Stimulated activated CD8-positive, alpha-beta memory T cell treated with anti-CD3 and anti-CD28 coated beads, Interleukin-2, amount 100 ng/mL, for 48 hours (primary cell): ENCODE measurements around the gene LRRC55.

Source experiments
- DNase-seq, 2 donors: peaks; one replicate each; pipeline ENCODE4 v3.0.0-alpha.2; 2020; ENCODE audit warnings: low read depth in 2 of 2

Gene LRRC55

GRCh38 chr11:57202281-57202680 is 20.5 kb downstream of the LRRC55 start:
- DNase-seq, result no peak

DNA sequence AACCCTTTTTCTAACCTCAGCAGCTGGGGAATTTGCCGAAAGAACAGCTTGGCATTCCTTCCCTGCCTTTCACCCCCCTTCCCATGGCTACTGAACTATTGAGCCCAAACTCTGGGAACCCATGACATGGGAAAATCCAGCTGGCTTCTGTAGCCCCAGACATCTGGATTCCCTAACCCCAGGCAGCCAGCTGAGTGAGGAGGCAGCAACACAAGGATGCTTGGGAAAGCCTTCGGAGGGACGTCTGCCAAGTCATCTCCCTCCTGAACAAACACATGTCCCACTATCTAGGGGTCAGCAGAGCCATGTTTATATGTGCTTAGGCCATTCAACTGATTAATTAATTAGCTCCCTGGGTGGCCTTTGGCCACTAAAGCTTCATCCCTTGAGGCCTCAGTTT is 21.6 kb downstream of the LRRC55 start:
- no peak for DNase-seq

DNA sequence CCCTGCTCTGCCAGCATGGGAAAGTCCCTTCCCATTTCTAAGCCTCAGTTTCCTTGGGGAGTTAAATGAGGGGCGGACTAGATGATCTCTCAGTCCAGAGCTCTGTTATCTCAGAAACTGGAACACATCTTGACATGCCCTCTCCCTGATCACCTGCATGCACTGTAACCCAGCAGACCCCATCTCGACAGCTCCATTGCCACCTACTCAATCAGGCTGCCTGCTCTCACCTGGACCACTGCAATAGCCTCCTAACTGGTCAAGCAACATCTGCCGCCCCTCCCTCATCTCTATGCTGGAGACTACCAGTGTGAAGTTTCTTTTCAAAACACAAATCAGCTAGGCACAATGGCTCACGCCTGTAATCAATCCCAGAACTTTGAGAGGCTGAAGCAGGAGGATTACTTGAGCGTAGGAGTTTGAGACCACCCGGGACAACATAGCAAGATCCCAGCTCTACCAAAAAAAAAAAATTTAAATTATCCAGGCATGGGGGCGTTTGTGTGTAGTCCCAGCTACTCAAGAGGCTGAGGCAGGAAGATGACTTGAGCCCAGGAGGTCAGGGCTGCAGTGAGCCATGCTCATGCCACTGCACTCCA is 22.2 kb downstream of the LRRC55 start:
- DNase-seq, result no peak

GRCh38 chr11:57205041-57205641 is 23.4 kb downstream of the LRRC55 start:
- no peak for DNase-seq

- no peak for DNase-seq
Observed at GRCh38 chr11:57207168-57207567, 25.4 kb downstream of the LRRC55 start.

GRCh38 chr11:57210781-57211180 is 29.0 kb downstream of the LRRC55 start:
- no peak for DNase-seq

- DNase-seq, result no peak
Observed at GRCh38 chr11:57213342-57214097, 31.8 kb downstream of the LRRC55 start.

- DNase-seq, result no peak
Observed at GRCh38 chr11:57214098-57214417, 32.3 kb downstream of the LRRC55 start.

DNA sequence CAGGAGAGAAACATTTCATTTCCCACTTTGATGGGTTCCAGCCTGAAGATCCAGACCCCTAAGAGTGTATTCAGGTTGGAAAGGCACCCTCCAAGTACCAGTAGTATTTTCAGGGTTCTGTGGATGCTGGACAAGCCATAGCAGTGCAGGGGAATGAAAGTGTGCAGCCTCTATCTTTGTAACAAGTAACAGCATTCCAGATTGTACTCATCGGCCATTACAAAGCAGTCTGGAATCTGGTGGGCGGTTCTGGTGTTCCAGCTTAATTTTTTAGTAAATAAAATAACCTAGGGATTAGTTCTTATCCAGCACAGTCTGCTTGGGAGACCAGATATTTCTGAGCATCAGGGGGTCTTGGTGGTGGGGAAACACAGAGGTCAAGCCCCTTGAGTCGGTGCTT is 32.7 kb downstream of the LRRC55 start:
- no peak for DNase-seq

DNA sequence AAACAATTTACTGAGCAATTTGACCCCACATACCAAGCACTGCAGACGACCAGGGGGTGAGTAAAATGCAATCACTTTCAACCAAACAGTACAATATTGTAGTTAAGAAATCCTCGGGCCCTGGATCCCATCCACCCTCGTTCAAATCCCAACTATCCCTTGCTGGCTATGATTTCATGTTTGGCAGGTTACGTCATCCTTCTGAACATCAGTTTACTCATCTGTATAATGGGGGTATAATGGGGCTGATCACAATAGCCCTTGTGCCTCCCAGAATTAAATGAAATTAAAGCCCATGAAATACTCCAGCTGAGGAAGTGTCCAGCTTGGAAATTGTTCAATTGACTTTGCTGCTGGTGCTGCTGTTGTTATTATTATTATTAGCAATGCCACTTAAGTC is 34.7 kb downstream of the LRRC55 start:
- no peak for DNase-seq

GRCh38 chr11:57217053-57217452 is 35.3 kb downstream of the LRRC55 start:
- no peak for DNase-seq

- DNase-seq, result no peak
Observed at GRCh38 chr11:57219021-57219627, 37.4 kb downstream of the LRRC55 start.

DNA sequence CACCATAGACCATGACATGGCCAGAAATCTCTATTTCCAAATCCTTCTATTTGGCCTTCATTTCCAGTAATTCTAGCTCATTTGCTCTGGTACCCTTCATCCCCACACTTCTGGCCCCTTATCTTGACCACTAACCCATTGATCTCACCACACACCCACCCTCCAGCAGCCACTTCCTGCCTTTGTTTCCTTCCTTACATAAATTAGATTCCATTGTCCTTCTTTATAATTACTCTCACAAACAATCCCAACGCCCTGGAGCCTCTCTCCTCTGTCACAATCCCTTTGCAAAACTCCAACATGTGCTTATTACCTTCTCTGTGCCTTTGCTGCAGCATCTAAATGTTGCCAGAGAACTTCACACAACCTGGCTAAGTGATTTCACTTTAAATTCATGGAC is 40.5 kb downstream of the LRRC55 start:
- no peak for DNase-seq

DNA sequence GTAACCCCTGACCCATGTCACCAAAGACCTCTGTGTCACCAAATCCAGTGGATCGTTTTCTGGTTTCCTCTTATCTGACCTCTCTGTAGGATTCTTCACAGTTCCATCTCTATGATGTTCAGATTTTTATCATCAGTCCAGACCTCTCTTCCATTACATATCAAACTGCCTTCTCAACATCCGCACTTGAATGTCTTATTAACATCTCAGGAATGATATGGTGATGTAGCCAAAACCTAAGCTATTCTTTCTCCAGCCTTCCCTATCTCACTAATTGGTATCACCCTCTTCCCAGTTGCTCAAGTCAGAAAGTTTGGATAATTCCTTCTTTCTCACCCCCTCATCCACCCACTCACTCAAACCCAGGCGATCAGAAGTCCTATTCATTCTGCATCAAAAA is 41.8 kb downstream of the LRRC55 start:
- DNase-seq, result no peak

DNA sequence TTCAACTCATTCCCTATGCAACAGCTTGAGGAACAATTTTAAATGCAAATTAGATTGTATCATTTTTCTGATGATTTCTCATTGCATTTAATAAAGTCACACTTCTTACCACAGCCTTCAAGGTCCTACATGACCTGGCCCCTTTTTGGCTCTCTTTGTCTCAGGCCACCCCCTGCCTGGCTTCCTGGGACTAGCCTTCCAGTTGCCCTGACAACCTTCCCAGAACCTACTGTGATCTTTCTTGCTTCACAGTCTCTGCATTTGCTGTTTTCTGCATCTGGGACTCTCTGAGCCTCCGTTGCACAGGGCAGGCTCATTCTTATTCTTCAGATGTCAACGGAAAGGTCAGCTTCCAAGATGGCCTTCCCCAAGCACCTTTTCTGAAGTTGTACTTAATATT is 42.4 kb downstream of the LRRC55 start:
- DNase-seq, result no peak

DNA sequence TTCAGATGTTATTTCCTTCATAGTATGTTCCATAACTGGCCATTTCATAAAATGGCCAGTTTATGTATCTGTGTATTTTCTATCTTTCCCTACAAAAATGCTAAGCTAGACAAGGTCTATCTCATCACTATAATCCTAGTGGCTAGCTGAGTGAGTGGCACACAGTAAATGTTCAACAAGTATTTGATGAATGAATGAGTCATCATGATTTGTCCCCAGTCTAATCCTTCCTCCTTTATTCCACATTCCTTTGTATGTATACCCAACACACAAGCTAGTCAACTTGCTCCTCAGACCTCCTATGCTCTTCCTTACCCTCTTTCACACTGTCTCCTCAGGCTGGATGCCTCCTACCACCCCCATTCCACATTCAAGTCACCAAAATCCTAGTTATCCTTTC is 42.8 kb downstream of the LRRC55 start:
- DNase-seq, result no peak

DNA sequence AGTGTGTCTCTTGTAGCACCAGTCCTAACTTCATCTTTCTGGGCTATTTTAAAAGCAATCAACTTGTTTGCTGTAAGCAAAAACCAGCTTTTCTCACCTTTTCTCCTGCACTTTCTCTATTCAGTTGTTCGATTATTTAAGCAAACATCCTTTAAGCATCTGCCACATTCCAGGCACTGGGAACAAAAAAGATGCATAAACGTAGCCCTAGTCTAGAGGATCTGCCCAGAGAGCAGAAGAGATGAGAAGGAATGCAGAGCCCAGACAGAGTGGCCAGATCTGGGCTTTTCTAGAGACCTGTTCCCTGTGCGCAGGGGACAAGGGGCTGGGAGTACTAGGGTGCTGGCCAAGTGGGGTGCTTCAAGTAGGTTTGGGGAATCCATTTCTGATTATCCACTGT is 46.8 kb downstream of the LRRC55 start:
- DNase-seq, result no peak

DNA sequence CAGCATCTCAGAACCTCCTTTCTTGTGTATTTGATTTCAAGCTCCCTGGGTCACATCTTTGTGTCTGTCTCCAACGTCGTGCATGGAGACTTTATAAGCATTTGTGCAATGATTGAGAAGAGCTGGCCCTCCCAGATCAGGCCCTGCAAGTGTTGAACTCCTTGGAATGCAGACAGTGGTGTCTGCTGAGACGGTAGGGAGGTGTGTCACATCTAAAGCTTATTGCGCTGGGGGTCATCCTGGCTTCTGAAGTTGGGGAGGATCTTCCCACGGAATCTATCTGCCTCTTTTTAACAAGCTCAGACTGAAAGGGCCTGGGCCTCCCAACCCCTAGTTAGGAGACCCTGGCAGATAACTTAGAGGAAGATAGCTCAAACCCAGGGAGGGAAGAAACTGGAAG is 48.6 kb downstream of the LRRC55 start:
- DNase-seq, result no peak

GRCh38 chr11:57230791-57231538 is 49.2 kb downstream of the LRRC55 start:
- no peak for DNase-seq

- no peak for DNase-seq
Observed at GRCh38 chr11:57231539-57232253, 49.9 kb downstream of the LRRC55 start.

DNA sequence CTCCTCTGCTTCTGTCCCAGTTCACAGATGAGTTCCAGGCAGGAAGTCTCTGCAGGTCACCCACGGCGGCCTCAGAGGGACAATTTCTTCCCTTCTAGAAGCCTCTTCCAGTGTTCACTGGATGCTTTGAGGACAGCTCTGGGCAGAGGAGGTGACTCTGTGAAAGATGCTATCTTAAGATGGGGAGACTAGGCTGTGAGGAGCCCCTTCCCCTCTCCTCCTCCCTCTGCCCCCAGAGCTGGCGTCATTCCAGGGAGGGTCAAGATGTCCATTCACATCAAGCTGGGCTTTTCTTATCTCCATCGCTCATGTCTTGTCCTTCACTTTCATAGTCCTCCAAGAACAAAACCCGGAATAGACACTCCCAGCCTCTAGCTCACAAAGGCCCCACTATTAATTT is 51.9 kb downstream of the LRRC55 start:
- no peak for DNase-seq
